A673 (cell line): ENCODE measurements around the gene NMT1. TPM values are rescaled to one million over a fixed set of nuclear protein-coding genes. Genes with fewer than 3 reads are reported as not detected.

ENCODE experiments used
- BruUV-seq: library from RNA; stranded (reverse); fragments of 400-500 nt; replicated peaks from 2 replicates; lab custom pipeline; 2021; lab: Mats Ljungman, UMichigan
- CTCF ChIA-PET: fragments of 300-600 bp; sonication (Branson Sonifier 250); formaldehyde crosslinking; loops from one replicate; lab custom pipeline; 2022; ENCODE audit warnings: antibody characterized with exemption; lab: Charles Lee
- POLR2A ChIA-PET: fragments of 300-600 bp; sonication (Branson Sonifier 250); formaldehyde crosslinking; loops from one replicate; lab custom pipeline; 2022; ENCODE audit warnings: antibody characterized with exemption; ENCODE audit not compliant: low non-redundant PET; lab: Charles Lee
- DNase-seq: peaks from one replicate; pipeline ENCODE4 v3.0.0-alpha.2; 2015; ENCODE audit warnings: low spot score
- H3K27ac ChIP-seq: fragments of 200-600 bp; sonication (generic); 2 replicates; pipeline ENCODE4 v1.5.1; 2016; ENCODE audit warnings: mixed run types, low read depth, mild to moderate bottlenecking, mixed read lengths, antibody characterized with exemption, low read length; ENCODE audit not compliant: poor library complexity, severe bottlenecking
- H3K27me3 ChIP-seq: fragments of 200-600 bp; sonication (generic); replicated peaks from 2 replicates; pipeline ENCODE4 v1.6.1; 2017; ENCODE audit warnings: mixed run types, low read depth, mild to moderate bottlenecking, mixed read lengths, antibody characterized with exemption, low read length; ENCODE audit not compliant: insufficient read depth, poor library complexity
- H3K36me3 ChIP-seq: fragments of 200-600 bp; sonication (generic); 2 replicates; pipeline ENCODE4 v1.6.1; 2016; ENCODE audit warnings: mixed run types, mild to moderate bottlenecking, mixed read lengths, antibody characterized with exemption, low read length; ENCODE audit not compliant: insufficient read depth, poor library complexity, severe bottlenecking
- H3K4me1 ChIP-seq: fragments of 200-600 bp; sonication (generic); 2 replicates; pipeline ENCODE4 v1.6.1; 2017; ENCODE audit warnings: mixed run types, mild to moderate bottlenecking, mixed read lengths, antibody characterized with exemption, low read length; ENCODE audit not compliant: insufficient read depth, poor library complexity, severe bottlenecking
- H3K4me3 ChIP-seq: fragments of 200-600 bp; sonication (generic); 2 replicates; pipeline ENCODE4 v1.5.1; 2016; ENCODE audit warnings: low read depth, mixed run types, mild to moderate bottlenecking, mixed read lengths, low read length; ENCODE audit not compliant: poor library complexity, severe bottlenecking
- H3K9me3 ChIP-seq: fragments of 200-600 bp; sonication (generic); 2 replicates; pipeline ENCODE4 v1.6.1; 2016; ENCODE audit warnings: mixed run types, low read depth, mild to moderate bottlenecking, mixed read lengths, antibody characterized with exemption, low read length; ENCODE audit not compliant: poor library complexity, severe bottlenecking
- EZH2 ChIP-seq: fragments of 200-600 bp; sonication (generic); IDR thresholded peaks from 2 replicates; pipeline ENCODE4 v1.6.1; 2017; ENCODE audit warnings: borderline replicate concordance, low read depth, mild to moderate bottlenecking, mixed read lengths, antibody characterized with exemption, low read length; ENCODE audit not compliant: poor library complexity, severe bottlenecking
- intact Hi-C: fragments of 100-400 bp; cut with micrococcal nuclease; formaldehyde crosslinking; loops from one replicate; pipeline ENCODE4 v1.10.0; 2022; ENCODE audit not compliant: unreplicated experiment
- total RNA-seq: library from RNA; stranded (reverse); gene quantifications from 2 replicates; pipeline ENCODE4 v1.2.3, GENCODE V29; 2021
- TF ChIP-seq, protein P1 (sequence below): fragments of 300-800, 200-600 bp; sonication (generic); conservative IDR thresholded peaks from 2 replicates; pipeline ENCODE4 v1.5.1; 2017; ENCODE audit warnings: low read depth, mild to moderate bottlenecking, antibody characterized with exemption, low read length, moderate library complexity, mixed read lengths

The NMT1 gene
- total RNA-seq, 1 experiment from 2014 or later, result 108 TPM

GRCh38 chr17:45104907-45105624, 43.9 kb downstream of the NMT1 start:
- intact Hi-C loops, result no loop called here
- ChIA-PET CTCF (no interaction called here), POLR2A (no interaction called here)

DNA sequence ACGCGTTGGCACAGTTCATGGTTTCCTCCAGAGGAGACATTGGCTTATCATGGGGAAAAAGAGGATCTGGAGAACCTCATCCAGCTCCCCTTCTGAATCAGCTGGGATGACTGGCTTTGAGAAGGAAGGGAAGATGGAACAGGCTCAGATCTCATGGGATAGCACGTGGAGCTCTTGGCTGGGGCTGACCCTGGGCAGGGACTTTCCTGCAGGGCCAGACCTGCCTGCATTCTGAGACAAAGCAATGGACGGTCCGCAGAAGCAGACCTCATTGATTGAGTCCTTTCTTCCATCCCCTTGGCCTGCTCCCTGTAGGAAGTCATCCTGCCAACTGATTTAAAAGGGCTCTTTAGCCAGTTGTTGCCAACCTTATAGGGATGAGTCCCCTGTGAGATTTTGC, 45.0 kb downstream of the NMT1 start:
- Histone ChIP-seq H3K9me3 (no peaks in the 10 kb centered on the region), H3K4me3 (no peak overlapping the region), H3K27ac (no peak overlapping the region), H3K4me1 (no peaks in the 10 kb centered on the region), H3K36me3 (peaks cover 31% of the 10 kb centered on the region), H3K27me3 (no peaks in the 10 kb centered on the region)
- no peak for DNase-seq
- intact Hi-C loops, result no loop called here
- CTCF ChIA-PET, result no interaction called here
- TF ChIP-seq, protein P1, sequence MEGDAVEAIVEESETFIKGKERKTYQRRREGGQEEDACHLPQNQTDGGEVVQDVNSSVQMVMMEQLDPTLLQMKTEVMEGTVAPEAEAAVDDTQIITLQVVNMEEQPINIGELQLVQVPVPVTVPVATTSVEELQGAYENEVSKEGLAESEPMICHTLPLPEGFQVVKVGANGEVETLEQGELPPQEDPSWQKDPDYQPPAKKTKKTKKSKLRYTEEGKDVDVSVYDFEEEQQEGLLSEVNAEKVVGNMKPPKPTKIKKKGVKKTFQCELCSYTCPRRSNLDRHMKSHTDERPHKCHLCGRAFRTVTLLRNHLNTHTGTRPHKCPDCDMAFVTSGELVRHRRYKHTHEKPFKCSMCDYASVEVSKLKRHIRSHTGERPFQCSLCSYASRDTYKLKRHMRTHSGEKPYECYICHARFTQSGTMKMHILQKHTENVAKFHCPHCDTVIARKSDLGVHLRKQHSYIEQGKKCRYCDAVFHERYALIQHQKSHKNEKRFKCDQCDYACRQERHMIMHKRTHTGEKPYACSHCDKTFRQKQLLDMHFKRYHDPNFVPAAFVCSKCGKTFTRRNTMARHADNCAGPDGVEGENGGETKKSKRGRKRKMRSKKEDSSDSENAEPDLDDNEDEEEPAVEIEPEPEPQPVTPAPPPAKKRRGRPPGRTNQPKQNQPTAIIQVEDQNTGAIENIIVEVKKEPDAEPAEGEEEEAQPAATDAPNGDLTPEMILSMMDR, result no peak
- no peak for TF ChIP-seq EZH2
- BruUV-seq, result no TSS peak
- POLR2A ChIA-PET, result no interaction called here

More at GRCh38 chr17:45104907-45105624, 43.9 kb downstream of the NMT1 start:
- no peaks in the 10 kb centered on the region for H3K9me3 ChIP-seq
- H3K27me3 ChIP-seq, result no peaks in the 10 kb centered on the region
- H3K36me3 ChIP-seq, result peaks cover 31% of the 10 kb centered on the region
- H3K4me1 ChIP-seq, result no peaks in the 10 kb centered on the region
- TF ChIP-seq, protein P1, result no peak
- H3K4me3 ChIP-seq, result no peak overlapping the region
- DNase-seq, result no peak
- no TSS peak for BruUV-seq
- H3K27ac ChIP-seq, result no peak overlapping the region

DNA sequence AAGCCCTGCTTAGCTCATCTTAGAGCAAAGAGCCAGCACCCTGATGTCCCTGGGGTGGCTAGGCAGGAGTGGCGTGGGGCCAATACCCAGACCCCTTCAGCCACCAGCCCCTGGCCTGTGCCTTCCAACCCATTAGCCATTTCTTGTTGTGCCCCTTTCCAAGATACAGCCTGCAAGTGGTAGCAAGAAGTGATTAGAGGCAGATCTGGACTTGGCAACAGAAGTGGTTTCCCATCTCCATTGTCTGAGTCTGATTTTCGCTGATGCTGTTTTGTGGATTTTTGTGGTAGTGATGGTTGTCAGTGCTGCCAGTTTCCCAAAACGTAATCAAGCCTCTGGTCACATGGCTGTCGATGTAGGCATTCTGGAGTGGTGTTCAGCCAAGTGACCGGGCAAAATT, 45.5 kb downstream of the NMT1 start:
- CTCF ChIA-PET, result no interaction called here
- H3K27ac ChIP-seq, result no peak overlapping the region
- no peaks in the 10 kb centered on the region for H3K27me3 ChIP-seq
- H3K4me3 ChIP-seq, result no peak overlapping the region
- no peak for TF ChIP-seq EZH2
- TF ChIP-seq, protein P1, result no peak
- intact Hi-C loops, result no loop called here
- no peaks in the 10 kb centered on the region for H3K4me1 ChIP-seq
- POLR2A ChIA-PET, result no interaction called here
- peaks cover 30% of the 10 kb centered on the region for H3K36me3 ChIP-seq
- no TSS peak for BruUV-seq
- no peak for DNase-seq
- no peaks in the 10 kb centered on the region for H3K9me3 ChIP-seq
